GM18951 (cell line): Measurements from ENCODE around the gene ACVR1B.
"Not testable (repeated sequence)": the region's sequence is repeated elsewhere in the genome, so short reads cannot be mapped to it uniquely, and the experiment has no call there.

ENCODE experiments used
- POLR2A ChIP-seq: IDR thresholded peaks from 4 replicates; pipeline ENCODE4 v1.6.1; 2011; ENCODE audit warnings: mild to moderate bottlenecking; ENCODE audit not compliant: insufficient read length, insufficient read depth; ENCODE audit errors: extremely low read depth
- in situ Hi-C: fragments of 300-500 bp; cut with MboI; formaldehyde crosslinking; loops from one replicate; pipeline ENCODE4 v1.12.0; 2022; ENCODE audit warnings: low sequenced_read_pairs, mixed read lengths, inconsistent platforms; ENCODE audit not compliant: unreplicated experiment

Gene ACVR1B

GRCh38 chr12:51972422-51972812 is 20.9 kb downstream of the ACVR1B start:
- in situ Hi-C loops: no loop called here
- TF ChIP-seq POLR2A: no peak

- TF ChIP-seq POLR2A: no peak
These were observed 21.4 kb downstream of the ACVR1B start for GRCh38 chr12:51972849-51973273.

GRCh38 chr12:51973560-51973959 is 22.1 kb downstream of the ACVR1B start:
- TF ChIP-seq POLR2A: no peak
- in situ Hi-C loops: no loop called here

More at GRCh38 chr12:51972849-51973273, 21.4 kb downstream of the ACVR1B start:
- in situ Hi-C loops: no loop called here

GRCh38 chr12:51974646-51975045 is 23.1 kb downstream of the ACVR1B start:
- in situ Hi-C loops: no loop called here
- TF ChIP-seq POLR2A: no peak

GRCh38 chr12:51975196-51975595 is 23.7 kb downstream of the ACVR1B start:
- no peak for TF ChIP-seq POLR2A
- in situ Hi-C loops: no loop called here

- in situ Hi-C loops: no loop called here
- no peak for TF ChIP-seq POLR2A
These were observed 25.1 kb downstream of the ACVR1B start for GRCh38 chr12:51976376-51977160.

- no peak for TF ChIP-seq POLR2A
- in situ Hi-C loops: no loop called here
These were observed 25.8 kb downstream of the ACVR1B start for GRCh38 chr12:51977320-51977753.

GRCh38 chr12:51979306-51979705 is 27.8 kb downstream of the ACVR1B start:
- in situ Hi-C loops: not testable (repeated sequence)

GRCh38 chr12:51980051-51980808 is 28.7 kb downstream of the ACVR1B start:
- in situ Hi-C loops: no loop called here
- no peak for TF ChIP-seq POLR2A

GRCh38 chr12:51980809-51981127 is 29.3 kb downstream of the ACVR1B start:
- TF ChIP-seq POLR2A: no peak
- in situ Hi-C loops: no loop called here

- in situ Hi-C loops: no loop called here
- no peak for TF ChIP-seq POLR2A
These were observed 33.2 kb downstream of the ACVR1B start for GRCh38 chr12:51984657-51985056.

GRCh38 chr12:51985154-51985835 is 33.8 kb downstream of the ACVR1B start:
- in situ Hi-C loops: no loop called here
- no peak for TF ChIP-seq POLR2A

GRCh38 chr12:51986834-51987233 is 35.3 kb downstream of the ACVR1B start:
- in situ Hi-C loops: no loop called here
- no peak for TF ChIP-seq POLR2A

GRCh38 chr12:51992246-51992645 is 40.7 kb downstream of the ACVR1B start:
- in situ Hi-C loops: no loop called here
- TF ChIP-seq POLR2A: no peak

GRCh38 chr12:51994539-51994820 is 43.0 kb downstream of the ACVR1B start:
- no peak for TF ChIP-seq POLR2A
- in situ Hi-C loops: no loop called here
